Stimulated activated memory B cell treated with anti-CD40 and anti-IgM and Interleukin-4, amounts not matched to agents 10 μg/mL and 1 μg/mL and 100 μg/mL, for 72 hours (primary cell): ENCODE results near the gene CGRRF1.

ENCODE experiments used
- ATAC-seq: fragments of 150-1000 bp; cut with Tn5 transposase; 2 replicates; pipeline ENCODE4 v1.10.0; 2021
- H3K27ac Mint-ChIP-seq: one replicate; pipeline ENCODE4 v1.8.0; 2022; ENCODE audit warnings: mild to moderate bottlenecking, mixed read lengths
- H3K27me3 Mint-ChIP-seq: one replicate; pipeline ENCODE4 v1.8.0; 2022; ENCODE audit warnings: mixed read lengths
- H3K36me3 Mint-ChIP-seq: one replicate; pipeline ENCODE4 v1.8.0; 2022; ENCODE audit warnings: mixed read lengths
- H3K4me1 Mint-ChIP-seq: one replicate; pipeline ENCODE4 v1.8.0; 2022; ENCODE audit warnings: mixed read lengths
- H3K4me3 Mint-ChIP-seq: one replicate; pipeline ENCODE4 v1.8.0; 2022; ENCODE audit warnings: mild to moderate bottlenecking, moderate library complexity, mixed read lengths
- H3K9me3 Mint-ChIP-seq: one replicate; pipeline ENCODE4 v1.8.0; 2022; ENCODE audit warnings: mixed read lengths

Gene CGRRF1

GRCh38 chr14:54483846-54484245, 25.9 kb upstream of the CGRRF1 start:
- H3K4me3 Mint-ChIP-seq = peak overlapping the region; percentile 61
- no peak for ATAC-seq
- H3K36me3 Mint-ChIP-seq = peaks cover 27% of the 10 kb centered on the region
- peaks cover 62% of the 10 kb centered on the region for H3K4me1 Mint-ChIP-seq
- H3K9me3 Mint-ChIP-seq = peaks cover 2% of the 10 kb centered on the region
- peak overlapping the region; percentile 92 for H3K27ac Mint-ChIP-seq
- no peaks in the 10 kb centered on the region for H3K27me3 Mint-ChIP-seq

- H3K27ac Mint-ChIP-seq = peak overlapping the region; percentile 92
- H3K36me3 Mint-ChIP-seq = peaks cover 25% of the 10 kb centered on the region
- no peaks in the 10 kb centered on the region for H3K27me3 Mint-ChIP-seq
- H3K4me1 Mint-ChIP-seq = peaks cover 72% of the 10 kb centered on the region
- no peak for ATAC-seq
- peak overlapping the region; percentile 84 for H3K4me3 Mint-ChIP-seq
- peaks cover 2% of the 10 kb centered on the region for H3K9me3 Mint-ChIP-seq
Observed at GRCh38 chr14:54486685-54487084, 23.0 kb upstream of the CGRRF1 start.

DNA sequence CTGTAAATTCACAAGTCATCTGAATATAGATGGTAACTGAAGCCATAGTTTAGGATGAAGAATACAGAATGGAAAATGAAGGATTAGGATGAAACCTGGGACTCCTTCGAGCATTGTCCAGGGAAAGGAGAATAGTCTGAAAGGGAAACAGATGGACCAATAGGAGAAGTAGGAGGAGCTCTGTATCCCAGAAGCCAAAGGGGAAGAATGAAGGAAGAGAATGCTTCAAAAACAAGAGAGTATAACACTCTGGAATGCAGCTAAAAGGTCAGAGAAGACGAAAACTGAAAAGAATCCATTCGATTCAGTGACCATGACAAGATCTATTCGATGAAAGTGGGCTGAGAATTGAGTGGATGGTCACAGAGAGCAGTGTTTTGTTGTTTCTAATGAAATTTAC, 21.9 kb upstream of the CGRRF1 start:
- ATAC-seq = no peak
- peak overlapping the region; percentile 84 for H3K4me3 Mint-ChIP-seq
- peaks cover 16% of the 10 kb centered on the region for H3K36me3 Mint-ChIP-seq
- H3K9me3 Mint-ChIP-seq = peaks cover 2% of the 10 kb centered on the region
- peak overlapping the region; percentile 92 for H3K27ac Mint-ChIP-seq
- no peaks in the 10 kb centered on the region for H3K27me3 Mint-ChIP-seq
- peaks cover 65% of the 10 kb centered on the region for H3K4me1 Mint-ChIP-seq

GRCh38 chr14:54488318-54488645, 21.4 kb upstream of the CGRRF1 start:
- H3K36me3 Mint-ChIP-seq = peaks cover 11% of the 10 kb centered on the region
- H3K27ac Mint-ChIP-seq = peak overlapping the region; percentile 92
- H3K4me1 Mint-ChIP-seq = peaks cover 60% of the 10 kb centered on the region

DNA sequence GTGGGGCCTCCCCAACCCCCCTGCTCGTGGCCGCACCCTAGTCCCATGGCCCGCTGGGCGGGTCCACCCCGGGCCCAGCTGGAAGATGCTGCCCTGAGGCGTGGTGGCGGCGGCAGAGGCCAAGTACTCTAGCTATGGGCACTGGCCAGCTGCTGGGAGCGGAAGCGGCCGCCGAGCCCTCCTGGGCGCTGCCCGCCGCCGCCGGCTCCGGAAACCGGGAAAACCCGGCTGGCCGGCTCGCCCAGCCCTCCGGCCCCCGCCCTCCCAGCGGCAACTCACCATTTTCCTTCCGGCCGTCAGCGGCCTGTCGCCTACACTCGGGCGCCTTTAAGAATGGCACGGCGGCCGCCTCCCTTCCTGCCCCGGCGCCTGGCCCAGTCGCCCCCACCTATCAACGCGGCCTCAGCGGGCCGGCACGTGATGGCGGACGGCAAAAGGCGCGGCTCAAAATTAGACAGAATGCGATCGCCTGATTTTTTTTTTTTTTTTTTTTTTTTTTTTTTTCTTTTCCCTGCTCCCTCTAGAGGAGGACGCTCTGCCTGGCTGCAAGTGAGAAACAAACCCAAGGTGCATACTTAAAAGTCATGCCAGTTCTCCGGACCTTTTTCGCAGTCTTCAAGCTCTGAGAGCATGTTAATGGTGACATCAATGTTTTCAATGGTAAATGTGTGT, 20.9 kb upstream of the CGRRF1 start, which contains the start of gene GMFB:
Gene GMFB (minus strand): TSS at position 335 of the 672 bp plus-strand sequence. CDS start 53 bp downstream, at position 282.
- Mint-ChIP-seq H3K36me3 (peaks cover 11% of the 10 kb centered on the region), H3K27ac (peak within 1 kb of the TSS; percentile 92), H3K4me1 (peaks cover 55% of the 10 kb centered on the region), H3K9me3 (no peaks in the 10 kb centered on the region), H3K27me3 (no peaks in the 10 kb centered on the region), H3K4me3 (peak within 1 kb of the TSS; percentile 84)
- ATAC-seq = peak; percentile 98

More at GRCh38 chr14:54488318-54488645, 21.4 kb upstream of the CGRRF1 start:
- peak overlapping the region; percentile 84 for H3K4me3 Mint-ChIP-seq
- no peak for ATAC-seq
- H3K9me3 Mint-ChIP-seq = no peaks in the 10 kb centered on the region
- no peaks in the 10 kb centered on the region for H3K27me3 Mint-ChIP-seq

DNA sequence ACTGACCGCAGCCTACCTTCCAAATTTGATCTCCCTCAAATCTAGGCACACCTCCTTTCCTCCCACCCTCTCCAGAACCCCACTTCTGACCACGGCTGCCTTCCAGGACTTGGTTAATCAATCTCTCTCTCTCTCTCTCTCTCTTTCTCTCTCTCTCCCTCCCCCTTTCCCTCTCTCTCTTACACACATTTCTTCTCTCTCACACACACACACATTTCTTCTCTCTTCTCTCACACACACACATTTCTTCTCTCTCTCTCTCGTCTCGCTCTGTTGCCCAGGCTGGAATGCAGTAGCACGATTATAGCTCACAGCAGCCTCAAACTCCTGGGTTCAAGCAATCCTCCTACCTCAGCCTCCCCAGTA, 20.4 kb upstream of the CGRRF1 start:
- Mint-ChIP-seq H3K36me3 (peaks cover 11% of the 10 kb centered on the region), H3K4me1 (peaks cover 50% of the 10 kb centered on the region), H3K27ac (peak overlapping the region; percentile 92), H3K9me3 (no peaks in the 10 kb centered on the region), H3K27me3 (no peaks in the 10 kb centered on the region), H3K4me3 (peak overlapping the region; percentile 84)
- no peak for ATAC-seq

- Mint-ChIP-seq H3K9me3 (no peaks in the 10 kb centered on the region), H3K27me3 (no peaks in the 10 kb centered on the region), H3K4me1 (peaks cover 44% of the 10 kb centered on the region), H3K36me3 (peaks cover 11% of the 10 kb centered on the region), H3K27ac (peak overlapping the region; percentile 92), H3K4me3 (peak overlapping the region; percentile 84)
- no peak for ATAC-seq
Observed at GRCh38 chr14:54489731-54490444, 19.8 kb upstream of the CGRRF1 start.

DNA sequence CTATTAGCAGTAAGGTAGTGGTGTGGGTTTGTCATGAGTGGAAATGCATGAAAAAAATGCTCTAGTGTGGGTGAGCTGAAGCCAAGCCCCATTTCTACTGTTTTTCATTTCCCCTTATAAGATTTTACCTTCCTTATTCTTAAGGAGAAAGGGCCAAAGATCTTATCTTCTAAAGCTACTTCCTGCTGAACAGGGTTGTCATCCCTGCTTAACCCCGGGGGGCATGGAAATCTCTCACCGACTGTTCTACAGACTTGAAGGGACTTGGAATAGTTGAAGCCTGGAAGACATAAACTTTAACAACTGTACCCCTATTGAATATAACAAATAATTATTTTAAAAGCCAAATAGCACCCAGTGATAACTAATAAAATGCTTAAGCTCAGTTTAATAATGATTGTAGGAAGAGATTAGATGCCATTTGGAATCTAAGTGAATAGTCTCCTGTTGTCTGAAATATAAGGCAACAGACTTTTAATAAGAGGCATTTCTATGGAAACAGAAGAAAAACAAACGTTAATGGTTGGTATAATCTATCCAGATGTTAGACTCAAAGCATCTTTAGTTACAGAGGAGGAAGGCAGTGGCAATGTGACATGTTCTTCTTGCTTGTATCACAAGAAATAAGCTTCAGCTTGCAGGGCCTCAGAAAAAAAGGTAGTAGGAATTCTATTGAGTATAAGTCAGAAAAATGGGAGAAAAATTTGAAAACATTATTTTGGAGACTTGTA, 19.1 kb upstream of the CGRRF1 start:
- H3K9me3 Mint-ChIP-seq = no peaks in the 10 kb centered on the region
- H3K4me1 Mint-ChIP-seq = peaks cover 37% of the 10 kb centered on the region
- H3K27me3 Mint-ChIP-seq = no peaks in the 10 kb centered on the region
- H3K27ac Mint-ChIP-seq = peak overlapping the region; percentile 92
- H3K4me3 Mint-ChIP-seq = no peak overlapping the region
- H3K36me3 Mint-ChIP-seq = peaks cover 11% of the 10 kb centered on the region
- ATAC-seq = no peak

GRCh38 chr14:54493293-54493692, 16.4 kb upstream of the CGRRF1 start:
- Mint-ChIP-seq H3K36me3 (no peaks in the 10 kb centered on the region), H3K27me3 (peaks cover 5% of the 10 kb centered on the region), H3K4me3 (no peak overlapping the region), H3K27ac (peak overlapping the region; percentile 54), H3K9me3 (no peaks in the 10 kb centered on the region), H3K4me1 (peaks cover 10% of the 10 kb centered on the region)
- ATAC-seq = no peak

DNA sequence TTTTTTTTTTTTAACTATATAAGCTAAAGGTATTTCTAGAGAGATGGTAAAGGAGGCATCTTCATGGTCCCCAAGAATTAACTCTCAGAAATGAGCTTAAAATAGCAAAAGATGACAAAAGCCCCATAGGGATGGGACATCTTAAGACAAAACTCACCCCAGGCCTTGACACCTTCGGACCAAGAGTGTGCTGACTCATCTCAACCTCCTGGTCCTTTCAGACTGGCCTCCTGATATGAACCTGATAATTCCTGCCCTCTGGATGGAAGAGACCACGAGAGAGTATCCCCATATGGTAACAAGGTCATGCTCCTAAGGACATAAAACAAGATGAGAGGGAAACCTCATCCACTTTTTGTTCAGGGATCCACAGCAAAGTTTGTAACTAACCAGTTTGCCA, 12.5 kb upstream of the CGRRF1 start:
- Mint-ChIP-seq H3K36me3 (no peaks in the 10 kb centered on the region), H3K4me3 (no peak overlapping the region), H3K9me3 (no peaks in the 10 kb centered on the region), H3K27ac (no peak overlapping the region), H3K27me3 (peaks cover 26% of the 10 kb centered on the region), H3K4me1 (no peaks in the 10 kb centered on the region)
- no peak for ATAC-seq

DNA sequence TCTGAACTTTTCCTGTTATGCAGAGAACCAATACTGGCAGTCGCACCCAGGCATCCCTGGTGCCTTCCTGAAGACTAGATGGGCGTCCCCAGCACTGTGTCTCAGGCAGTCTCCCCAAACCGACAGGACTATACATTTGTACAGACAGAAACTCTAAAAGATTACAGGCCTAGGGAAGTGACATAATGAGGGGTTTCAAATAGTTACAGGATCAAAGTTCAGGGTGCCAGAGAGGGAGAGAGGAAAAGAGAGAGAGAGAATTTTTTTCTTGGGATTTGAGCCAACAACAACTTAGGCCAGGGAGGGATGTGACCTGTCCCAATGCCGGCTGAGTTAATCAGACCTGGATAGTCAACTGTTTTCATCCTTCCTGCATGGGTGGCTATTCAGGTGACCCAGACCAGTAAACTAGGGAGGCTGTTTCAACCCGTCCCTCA, 11.6 kb upstream of the CGRRF1 start:
- H3K9me3 Mint-ChIP-seq = no peaks in the 10 kb centered on the region
- H3K36me3 Mint-ChIP-seq = no peaks in the 10 kb centered on the region
- peaks cover 26% of the 10 kb centered on the region for H3K27me3 Mint-ChIP-seq
- H3K4me3 Mint-ChIP-seq = no peak overlapping the region
- H3K4me1 Mint-ChIP-seq = no peaks in the 10 kb centered on the region
- ATAC-seq = no peak
- H3K27ac Mint-ChIP-seq = no peak overlapping the region

DNA sequence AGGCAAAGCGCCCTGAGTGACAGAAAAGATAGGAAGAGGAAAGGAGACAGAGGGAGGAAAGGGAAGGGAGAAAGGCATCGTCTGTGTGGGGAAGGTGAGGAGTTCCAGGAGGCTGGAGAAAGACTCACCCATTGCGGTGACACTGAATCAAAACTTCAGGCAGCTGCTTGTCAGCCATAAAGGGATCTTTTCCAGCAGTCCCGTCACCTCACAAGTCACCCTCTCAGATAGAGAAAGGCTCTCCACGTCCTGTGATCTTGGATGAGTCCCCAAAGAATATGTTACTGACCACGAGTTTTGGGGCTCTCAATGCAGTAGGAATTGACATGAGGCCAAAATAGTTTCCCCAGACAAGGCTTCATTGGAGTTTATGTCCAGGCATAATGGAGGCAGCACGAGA, 11.1 kb upstream of the CGRRF1 start:
- H3K27me3 Mint-ChIP-seq = peaks cover 26% of the 10 kb centered on the region
- no peaks in the 10 kb centered on the region for H3K9me3 Mint-ChIP-seq
- H3K36me3 Mint-ChIP-seq = no peaks in the 10 kb centered on the region
- H3K4me1 Mint-ChIP-seq = no peaks in the 10 kb centered on the region
- no peak overlapping the region for H3K4me3 Mint-ChIP-seq
- ATAC-seq = no peak
- no peak overlapping the region for H3K27ac Mint-ChIP-seq

DNA sequence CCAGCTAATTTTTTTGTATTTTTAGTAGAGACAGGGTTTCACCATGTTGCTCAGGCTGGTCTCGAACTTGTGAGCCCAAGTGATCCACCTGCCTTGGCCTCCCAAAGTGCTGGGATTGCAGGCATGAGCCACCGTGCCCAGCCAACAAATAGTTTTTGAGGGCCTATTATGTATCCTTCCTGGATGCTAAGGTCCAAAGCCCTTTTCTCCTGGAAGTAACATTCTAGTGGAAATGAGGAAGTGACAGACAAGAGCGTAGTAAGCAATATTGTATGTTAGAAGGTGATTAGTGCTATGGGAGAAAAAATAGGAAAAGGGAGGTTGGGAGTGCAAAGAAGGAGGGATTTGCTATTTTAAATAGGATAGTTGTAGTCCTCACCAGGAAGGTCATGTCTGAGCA, 9.0 kb upstream of the CGRRF1 start:
- Mint-ChIP-seq H3K27me3 (peaks cover 26% of the 10 kb centered on the region), H3K9me3 (no peaks in the 10 kb centered on the region), H3K27ac (no peak overlapping the region), H3K4me1 (no peaks in the 10 kb centered on the region), H3K4me3 (no peak overlapping the region), H3K36me3 (no peaks in the 10 kb centered on the region)
- ATAC-seq = no peak

DNA sequence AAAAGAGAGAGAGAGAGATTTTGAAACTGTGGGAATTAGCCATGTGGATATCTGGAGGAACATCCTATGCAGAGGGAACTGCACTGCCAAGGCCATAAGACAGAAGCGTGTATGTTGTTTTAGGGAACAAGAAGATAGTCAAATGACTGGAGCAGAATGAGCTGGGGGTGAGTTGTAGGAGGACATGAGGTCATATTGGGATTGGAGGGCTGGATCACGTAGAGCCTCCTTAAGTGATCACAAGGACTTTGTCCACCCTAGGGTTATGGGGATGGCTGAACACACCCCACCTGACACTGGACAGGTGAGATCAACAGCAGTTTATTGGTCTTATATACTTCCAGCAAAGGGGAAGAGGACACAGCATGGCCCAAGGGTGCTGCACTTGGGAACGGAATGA, 8.2 kb upstream of the CGRRF1 start:
- Mint-ChIP-seq H3K4me3 (no peak overlapping the region), H3K9me3 (no peaks in the 10 kb centered on the region), H3K27ac (no peak overlapping the region), H3K27me3 (peaks cover 26% of the 10 kb centered on the region), H3K4me1 (no peaks in the 10 kb centered on the region), H3K36me3 (no peaks in the 10 kb centered on the region)
- no peak for ATAC-seq

DNA sequence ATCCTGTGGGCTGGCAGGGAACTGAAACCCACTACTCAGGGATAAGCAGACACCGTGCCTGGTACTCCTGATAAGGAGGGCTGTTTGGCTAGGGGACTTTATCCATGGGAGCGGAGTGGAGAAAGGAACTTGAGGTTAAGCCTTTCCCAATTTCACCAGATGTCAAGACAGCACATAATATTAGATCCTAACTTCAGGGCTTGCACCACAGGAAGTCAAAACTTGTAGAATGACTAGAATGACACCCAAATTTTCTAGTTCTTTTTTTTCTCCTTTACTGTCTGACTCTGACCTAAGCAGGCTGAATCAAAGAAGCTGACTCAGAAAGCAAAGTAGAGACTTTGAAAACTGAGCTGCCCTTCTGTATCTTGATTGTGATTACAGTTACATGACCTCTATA, 7.1 kb upstream of the CGRRF1 start:
- Mint-ChIP-seq H3K4me1 (no peaks in the 10 kb centered on the region), H3K36me3 (no peaks in the 10 kb centered on the region)
- ATAC-seq = no peak

More for the DNA sequence above, 7.1 kb upstream of the CGRRF1 start:
- Mint-ChIP-seq H3K27ac (no peak overlapping the region), H3K4me3 (no peak overlapping the region), H3K9me3 (no peaks in the 10 kb centered on the region), H3K27me3 (peaks cover 26% of the 10 kb centered on the region)
